ENCODE data around the gene CAMKK1.

The CAMKK1 gene

DNA sequence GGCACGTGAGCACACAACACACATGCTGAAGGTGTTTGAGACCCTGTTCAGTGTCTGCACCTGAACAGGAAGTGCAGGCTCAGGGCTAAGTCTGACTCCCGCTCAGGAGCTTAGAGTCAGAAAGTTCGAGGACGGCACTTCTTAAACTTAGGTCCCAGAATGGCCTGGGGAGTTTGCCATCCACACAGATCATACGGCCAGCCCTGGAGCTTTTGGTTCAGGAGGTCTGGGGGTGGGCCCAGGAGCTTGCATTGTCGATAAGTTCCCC is 4.0 kb upstream of the CAMKK1 start:
- DNase-seq (ENCODE audit: low read depth, low spot score) = no peak

DNA sequence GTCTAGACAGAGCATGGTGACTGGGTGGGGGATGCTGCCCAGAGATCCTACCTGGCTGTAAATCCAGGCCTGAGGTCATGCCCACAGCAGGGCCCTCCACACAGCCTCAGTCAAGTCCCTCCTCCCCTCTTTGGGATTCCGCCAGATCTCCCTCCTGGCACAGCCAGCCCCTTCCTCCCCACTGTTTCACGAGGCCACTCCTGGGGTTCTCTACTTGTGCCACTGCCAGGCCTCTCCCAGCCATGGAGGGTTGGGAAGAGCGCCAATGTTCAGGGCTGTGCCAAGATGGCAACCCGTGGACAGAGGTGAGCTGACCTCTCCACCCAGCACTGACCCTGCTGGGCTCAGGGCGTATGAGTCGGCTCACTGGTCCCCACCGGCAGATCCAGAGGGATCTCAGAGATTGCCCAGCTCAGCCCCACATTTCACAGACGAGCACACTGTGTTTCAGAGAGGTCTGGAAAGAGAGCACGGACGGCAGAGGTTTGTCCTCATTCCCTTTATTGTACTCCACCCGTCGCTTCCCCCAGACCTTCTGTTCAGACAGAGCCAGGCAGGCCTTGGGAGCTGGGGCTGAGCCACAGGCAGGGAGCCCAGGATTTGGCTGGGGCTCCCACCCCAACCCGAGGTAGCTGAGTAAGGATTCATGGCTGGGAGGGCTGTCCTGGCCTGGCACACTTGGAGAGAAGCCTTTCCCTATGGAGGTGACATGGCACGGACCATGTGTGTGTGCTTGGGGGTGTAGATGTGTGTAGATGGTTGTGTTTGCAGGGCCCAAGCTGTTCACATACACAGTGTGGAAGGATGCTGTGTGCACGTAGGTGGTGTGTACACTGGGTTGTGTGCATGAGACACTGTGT is 3.5 kb upstream of the CAMKK1 start:
- no peak for DNase-seq (ENCODE audit: low read depth, low spot score)

DNA sequence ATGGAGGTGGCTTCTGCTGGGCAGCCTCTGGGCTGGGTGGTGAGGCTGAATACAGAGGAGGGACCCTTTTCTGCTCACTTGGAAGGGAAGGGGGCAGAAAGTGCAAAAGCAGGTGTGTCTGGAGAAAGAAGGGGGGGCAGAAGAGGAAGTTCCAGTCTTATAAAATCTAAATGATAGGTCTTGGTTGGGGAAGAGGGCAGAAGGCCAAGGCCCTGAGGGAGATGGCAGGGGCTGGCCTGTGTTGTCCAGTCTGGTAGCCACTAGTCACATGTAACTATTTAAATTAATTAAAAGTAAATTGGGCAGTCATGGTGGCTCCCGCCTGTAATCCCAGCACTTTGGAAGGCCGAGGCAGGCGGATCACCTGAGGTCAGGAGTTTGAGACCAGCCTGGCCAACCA is 2.5 kb upstream of the CAMKK1 start:
- no peak for DNase-seq (ENCODE audit: low read depth, low spot score)

DNA sequence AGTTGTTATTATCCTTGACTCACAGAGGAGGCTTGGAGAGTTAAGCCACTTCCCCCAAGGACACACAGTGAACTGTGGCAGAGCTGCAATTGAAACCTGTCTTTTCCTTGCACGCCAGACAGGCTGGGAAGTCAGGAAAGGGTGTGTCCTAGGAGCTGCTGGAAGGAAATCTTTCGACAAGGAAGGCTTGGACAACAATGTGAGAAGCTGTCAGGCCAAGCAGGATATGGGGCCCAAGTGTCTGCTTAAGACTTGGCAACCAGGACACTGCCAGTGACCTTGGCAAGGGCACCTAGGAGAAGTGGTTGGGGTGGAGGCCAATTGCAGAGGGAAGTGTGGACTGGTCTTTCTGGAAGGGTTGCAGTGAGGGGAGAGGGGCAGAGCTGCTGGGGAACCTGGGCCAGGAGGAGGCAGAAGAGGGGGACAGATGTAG is 2.1 kb upstream of the CAMKK1 start:
- no peak for DNase-seq (ENCODE audit: low read depth, low spot score)

DNA sequence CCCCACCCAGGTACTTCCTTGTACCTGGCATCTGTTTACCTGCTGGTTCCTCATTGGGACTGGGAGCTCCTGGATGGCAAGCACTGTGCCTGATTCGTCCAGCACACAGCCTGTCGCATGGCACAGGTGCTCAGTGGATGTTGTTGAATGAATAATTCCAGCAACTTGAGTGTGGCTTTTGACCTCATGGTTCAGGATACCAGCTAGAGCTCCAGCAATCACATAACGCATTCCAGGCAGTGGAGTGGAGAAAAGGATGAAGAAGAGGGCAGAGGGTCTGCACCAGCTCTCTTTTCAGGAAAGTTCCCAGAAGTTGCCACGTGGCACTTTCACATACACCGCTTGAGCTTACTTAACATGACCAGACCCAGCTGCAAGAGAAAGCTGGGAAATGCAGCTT is 1.3 kb upstream of the CAMKK1 start:
- no peak for DNase-seq (ENCODE audit: low read depth, low spot score)

- DNase-seq (ENCODE audit: low read depth, low spot score) = no peak
Observed at GRCh38 chr17:3893720-3894116, 865 bp upstream of the CAMKK1 start.

- DNase-seq (ENCODE audit: low read depth, low spot score) = no peak
Observed at GRCh38 chr17:3892095-3892998, 506 bp downstream of the CAMKK1 start.

DNA sequence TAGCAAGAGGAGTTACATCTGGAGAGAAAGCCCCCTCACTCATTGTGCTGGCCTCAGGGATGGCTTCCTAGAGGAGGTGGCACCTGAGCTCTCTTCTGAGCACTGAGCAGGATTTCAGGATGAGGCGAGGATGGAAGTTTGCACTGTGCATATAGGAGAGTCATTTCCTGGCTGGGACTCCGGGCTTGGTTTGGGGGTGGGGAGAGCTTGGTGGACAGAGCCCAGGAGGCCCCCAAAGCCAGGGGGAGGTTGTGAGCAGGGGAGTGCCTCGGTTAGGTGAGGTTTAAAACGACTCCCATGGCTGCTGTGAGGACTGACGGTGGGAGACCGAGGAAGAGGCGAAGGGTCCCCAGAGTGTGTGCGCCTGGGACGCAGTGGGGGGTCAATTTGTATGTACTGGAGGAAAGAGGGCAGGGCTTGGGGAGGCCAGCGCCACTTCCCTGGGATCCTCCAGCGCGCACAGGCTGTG is 1.2 kb downstream of the CAMKK1 start:
- no peak for DNase-seq (ENCODE audit: low read depth, low spot score)

GRCh38 chr17:3890878-3891219 is 2.0 kb downstream of the CAMKK1 start:
- no peak for DNase-seq (ENCODE audit: low read depth, low spot score)

GRCh38 chr17:3890082-3890877 is 2.6 kb downstream of the CAMKK1 start:
- DNase-seq (ENCODE audit: low read depth, low spot score) = no peak

- DNase-seq (ENCODE audit: low read depth, low spot score) = no peak
Observed at GRCh38 chr17:3889325-3890012, 3.4 kb downstream of the CAMKK1 start.

GRCh38 chr17:3888343-3889171 is 4.3 kb downstream of the CAMKK1 start:
- no peak for DNase-seq (ENCODE audit: low read depth, low spot score)

- DNase-seq (ENCODE audit: low read depth, low spot score) = no peak
Observed at GRCh38 chr17:3887804-3888203, 5.0 kb downstream of the CAMKK1 start.

DNA sequence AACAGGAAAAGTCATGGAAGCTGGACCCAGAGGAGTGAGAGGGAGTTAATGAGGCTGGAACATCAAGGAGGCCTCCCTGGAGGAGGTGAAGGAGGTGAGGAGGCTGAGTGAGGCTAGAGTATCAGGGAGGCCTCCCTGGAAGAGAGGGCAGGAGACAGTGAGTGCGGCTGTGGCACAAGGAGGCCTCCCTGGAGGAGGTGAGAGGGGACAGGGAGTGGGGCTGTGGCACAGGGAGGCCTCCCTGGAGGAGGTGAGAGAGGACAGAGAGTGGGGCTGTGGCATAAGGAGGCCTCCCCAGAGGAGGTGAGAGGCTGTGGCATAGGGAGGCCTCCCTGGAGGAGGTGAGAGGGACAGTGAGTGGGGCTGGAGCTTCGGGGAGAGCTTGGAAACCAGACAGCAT is 5.5 kb downstream of the CAMKK1 start:
- no peak for DNase-seq (ENCODE audit: low read depth, low spot score)

DNA sequence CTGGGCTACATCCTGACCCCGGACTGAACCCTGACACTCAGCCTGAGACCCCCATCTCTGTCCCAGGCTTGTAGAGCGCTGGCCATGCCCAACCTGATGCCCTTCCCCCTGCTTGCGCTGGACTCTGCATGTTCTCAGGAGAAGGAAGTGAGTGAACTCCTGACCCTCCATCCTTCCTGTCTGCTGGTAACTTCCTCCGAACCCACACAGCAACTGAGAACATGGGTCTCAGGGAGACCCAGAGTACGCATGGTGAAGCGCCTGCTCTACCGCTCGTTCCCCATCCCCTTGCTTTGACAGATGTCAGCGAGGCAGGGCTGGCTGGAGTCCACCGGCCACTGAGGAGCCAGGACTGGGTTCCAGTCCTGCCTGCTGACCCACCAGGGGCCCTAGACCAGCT is 6.1 kb downstream of the CAMKK1 start:
- DNase-seq (ENCODE audit: low read depth, low spot score) = no peak

DNA sequence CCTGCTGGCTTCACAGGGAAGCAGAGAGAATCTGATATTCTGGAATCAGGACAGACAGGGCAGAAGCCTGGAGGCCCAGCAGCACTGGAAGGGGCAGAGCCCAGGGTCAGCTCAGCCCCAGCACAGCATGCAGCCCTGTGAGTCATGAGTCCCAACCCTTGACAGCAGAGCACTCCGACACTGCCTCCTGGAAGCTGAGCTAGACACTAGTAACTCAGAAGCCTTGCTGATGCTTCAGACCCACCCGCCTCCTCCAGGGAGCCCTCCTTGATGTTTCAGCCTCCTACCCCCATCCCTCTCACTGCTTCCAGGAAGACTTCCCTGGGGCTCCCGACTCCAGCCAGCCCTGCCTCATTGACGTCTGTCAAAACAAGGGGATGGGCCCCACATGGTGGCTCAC is 6.9 kb downstream of the CAMKK1 start:
- no peak for DNase-seq (ENCODE audit: low read depth, low spot score)

DNA sequence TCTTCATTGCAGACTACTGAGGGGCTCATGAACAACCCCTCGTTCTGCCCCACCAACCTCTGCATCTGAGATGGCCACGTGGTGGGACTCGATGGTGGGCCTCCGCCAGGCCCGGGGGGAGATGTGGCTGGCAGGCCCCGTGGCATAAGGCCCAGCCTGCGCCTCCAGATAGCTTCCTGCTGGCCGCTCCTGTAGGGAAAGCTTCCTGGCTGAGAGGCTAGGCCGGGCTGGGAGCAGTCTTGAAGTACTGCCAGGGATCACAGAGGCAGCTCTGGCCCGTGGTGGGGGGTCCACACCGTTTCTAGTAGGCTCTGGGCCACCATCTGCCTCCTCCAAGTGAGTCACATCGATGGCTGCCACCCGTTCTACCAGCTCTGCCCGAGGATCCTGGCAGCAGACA is 7.6 kb downstream of the CAMKK1 start:
- no peak for DNase-seq (ENCODE audit: low read depth, low spot score)

DNA sequence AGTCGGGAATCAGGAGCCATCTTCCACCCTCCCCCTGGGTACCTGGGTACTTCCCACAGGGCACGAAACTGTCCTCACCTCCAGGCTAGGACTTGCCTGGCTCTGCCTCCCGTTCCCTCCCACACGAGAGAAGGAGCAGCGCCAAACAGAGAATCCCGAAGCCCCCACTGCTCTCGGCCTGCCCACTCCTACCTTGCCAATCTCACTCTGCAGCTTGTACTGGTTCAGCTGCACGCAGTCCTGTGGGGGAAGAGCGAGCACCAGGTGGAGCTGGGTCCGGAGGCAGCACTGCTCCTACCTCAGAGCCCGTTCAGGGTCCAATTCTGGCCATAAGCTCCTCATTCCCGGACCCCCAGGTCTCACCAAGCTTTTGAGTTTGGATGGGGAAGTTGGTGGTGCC is 8.7 kb downstream of the CAMKK1 start:
- DNase-seq (ENCODE audit: low read depth, low spot score) = no peak

- DNase-seq (ENCODE audit: low read depth, low spot score) = no peak
Observed at GRCh38 chr17:3882276-3882675, 10.6 kb downstream of the CAMKK1 start.

DNA sequence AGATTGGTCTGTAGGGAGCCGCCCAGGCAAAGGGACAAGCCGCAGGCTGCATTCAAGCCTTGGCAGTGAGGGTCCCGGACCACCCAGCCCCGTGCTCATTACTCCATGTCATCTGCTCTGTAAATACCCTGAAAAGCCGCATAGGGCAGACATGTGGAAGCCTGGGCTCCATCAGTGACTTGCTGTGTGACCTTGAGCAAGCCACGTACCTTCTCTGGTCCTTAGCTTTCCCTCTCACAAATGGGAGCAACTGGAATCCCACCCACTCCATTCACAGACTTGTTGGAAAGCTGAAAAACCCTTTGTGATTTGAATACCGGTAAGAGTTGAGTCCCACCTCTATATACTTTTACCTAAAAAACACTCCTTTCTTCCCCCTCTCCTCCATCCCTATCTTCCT is 11.9 kb downstream of the CAMKK1 start:
- DNase-seq (ENCODE audit: low read depth, low spot score) = no peak
